Stimulated activated CD8-positive, alpha-beta memory T cell treated with anti-CD3 and anti-CD28 coated beads, Interleukin-4, amount 100 ng/mL, for 4 hours (primary cell): Measurements from ENCODE around the gene GSTA2.
"Not testable (repeated sequence)": the region's sequence is repeated elsewhere in the genome, so short reads cannot be mapped to it uniquely, and the experiment has no call there.

Experiments
- DNase-seq, 2 donors: peaks; one replicate each; pipeline ENCODE4 v3.0.0-alpha.2; 2020; ENCODE audit warnings: low read depth in 2 of 2, low spot score in 1 of 2

GSTA2 gene

DNA sequence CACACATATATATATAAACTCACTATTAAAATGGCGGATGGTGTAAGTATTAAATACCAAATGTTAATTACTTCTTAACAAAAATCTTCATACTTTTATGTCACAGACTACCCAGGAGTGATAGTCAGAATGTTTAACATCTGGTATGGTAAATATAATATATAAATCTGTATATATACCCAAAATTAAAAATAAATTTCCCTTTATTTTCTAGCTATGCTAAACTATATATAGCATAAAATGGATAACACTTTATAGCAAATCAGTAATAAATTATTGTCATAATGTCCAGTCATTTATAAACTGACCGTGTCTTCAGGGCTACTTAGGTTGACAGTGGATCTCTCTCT lies 37.1 kb downstream of the GSTA2 start:
- DNase-seq, result no peak

DNA sequence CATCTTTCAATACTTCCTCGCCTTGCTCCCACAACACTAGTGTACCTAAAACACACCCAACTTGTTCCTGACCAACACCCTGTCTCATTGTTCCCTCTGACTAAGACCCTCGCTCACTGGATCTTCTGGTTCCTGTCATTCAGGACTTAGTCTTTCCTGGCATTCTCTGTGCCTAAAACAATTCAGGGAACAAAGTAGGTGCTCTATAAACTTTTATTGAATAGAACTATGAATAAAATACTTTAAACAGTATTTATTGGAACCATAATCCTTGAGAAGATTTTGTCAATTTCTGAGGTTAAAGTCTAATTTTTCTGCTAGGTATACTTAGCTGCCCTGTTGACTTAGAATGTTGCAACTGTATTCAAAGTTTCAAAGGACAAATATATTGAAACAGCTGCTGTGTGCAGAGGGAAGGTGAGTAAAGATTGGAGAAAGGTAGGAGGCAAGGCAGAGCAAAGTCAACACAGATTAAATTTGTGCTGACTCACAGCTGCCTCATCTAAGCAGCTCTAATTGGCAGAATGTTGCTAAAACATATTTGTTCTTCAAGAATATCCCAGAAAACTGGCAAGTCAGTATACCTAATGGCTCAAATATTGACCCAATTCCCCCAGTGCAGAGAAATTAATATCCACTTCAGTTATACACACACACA lies 37.6 kb downstream of the GSTA2 start:
- DNase-seq, result no peak

GRCh38 chr6:52725143-52725534 lies 38.1 kb downstream of the GSTA2 start:
- no peak for DNase-seq

GRCh38 chr6:52724406-52725121 lies 38.7 kb downstream of the GSTA2 start:
- DNase-seq, result no peak

DNA sequence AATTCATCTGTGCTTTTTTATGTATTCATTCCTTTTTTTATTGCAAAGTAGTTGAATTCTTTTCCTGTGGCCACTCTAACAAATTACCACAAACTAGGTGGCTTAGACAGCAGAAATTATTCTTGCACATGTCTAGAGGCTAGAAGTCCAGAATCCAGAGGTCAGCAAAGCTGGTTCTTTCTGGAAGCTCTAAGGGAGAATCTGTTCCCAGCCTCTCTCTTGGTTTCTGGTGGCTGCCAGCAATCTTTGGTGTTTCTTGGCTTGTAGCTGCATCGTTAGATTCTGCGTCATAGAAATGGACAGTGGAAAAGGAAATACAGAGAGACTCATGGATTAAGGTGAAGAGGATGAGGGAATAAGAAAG lies 39.3 kb downstream of the GSTA2 start:
- no peak for DNase-seq

- no peak for DNase-seq
These were observed 43.0 kb downstream of the GSTA2 start for GRCh38 chr6:52720321-52720720.

DNA sequence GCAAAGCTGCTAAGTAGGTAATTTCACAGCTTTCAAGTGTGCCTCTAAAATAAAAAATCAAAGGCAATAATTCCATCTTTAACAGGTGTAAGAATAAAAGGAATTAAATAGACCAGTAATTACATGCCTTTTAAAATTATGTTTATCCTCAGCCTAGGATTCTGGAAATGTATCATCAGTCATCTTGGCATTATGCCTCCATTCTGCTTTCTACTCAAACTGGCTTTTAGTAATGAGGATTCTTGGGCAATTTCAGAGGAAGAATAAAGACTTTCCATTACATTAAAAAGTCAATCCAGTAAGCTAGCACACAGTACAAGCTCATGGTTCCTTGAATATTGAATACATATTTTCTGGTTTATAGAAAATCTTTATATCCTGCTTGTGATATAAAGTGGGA lies 44.7 kb downstream of the GSTA2 start:
- DNase-seq, result no peak

- DNase-seq, result not testable (repeated sequence)
These were observed 48.5 kb downstream of the GSTA2 start for GRCh38 chr6:52714761-52715160.

GRCh38 chr6:52712136-52712535 lies 51.1 kb downstream of the GSTA2 start:
- DNase-seq, result no peak

DNA sequence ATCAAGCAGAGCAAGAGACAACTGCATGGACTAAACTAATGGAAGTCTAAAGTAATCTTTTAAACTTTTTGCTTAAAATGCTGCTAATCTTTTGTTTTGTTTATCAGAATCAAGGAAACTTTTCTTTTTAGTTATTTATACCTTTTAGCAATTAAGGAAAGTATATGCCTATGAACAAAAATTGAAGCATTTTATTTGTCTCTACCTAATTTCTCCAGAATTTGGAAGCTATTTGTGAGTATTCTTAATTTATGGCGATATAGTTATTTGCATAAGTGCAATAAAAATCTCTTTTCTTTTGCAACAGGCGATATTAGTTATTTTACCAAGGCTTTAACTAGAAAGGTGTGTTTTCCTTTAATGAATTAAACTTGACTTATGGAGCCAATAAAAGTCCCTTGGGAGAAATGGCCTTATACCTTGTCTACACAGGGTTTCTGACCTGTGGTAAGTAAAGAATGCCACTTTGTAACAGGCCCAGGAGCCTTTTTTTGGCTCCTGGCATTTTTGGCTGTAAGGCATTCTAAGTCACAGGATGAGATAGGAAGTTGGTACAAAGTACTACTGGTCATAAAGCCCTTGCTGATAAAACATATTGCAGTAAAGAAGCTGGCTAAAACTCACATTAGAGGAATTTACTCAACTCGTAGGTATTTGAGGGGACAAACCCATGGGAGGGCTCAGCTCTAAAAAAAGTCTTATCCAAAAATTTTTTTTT lies 55.2 kb downstream of the GSTA2 start:
- no peak for DNase-seq

DNA sequence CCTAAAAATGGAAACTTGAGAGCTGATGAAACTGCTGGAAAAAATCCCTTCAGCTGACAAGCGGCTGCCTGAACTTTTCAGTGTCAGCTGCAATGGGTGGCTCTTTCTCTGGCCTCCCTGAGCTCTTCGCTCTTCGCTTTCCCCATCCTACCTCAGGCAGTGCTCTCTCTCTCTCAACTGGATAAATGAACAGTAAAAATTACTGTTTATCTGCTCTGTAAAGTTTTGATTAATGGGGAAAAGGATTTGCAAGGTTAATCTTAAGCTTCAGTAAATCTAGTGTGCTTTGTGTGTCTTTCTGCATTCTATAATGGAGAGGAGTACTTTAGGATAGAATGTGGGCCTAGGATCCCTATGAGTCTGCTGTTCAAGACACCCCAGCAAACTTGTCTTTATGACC lies 57.3 kb downstream of the GSTA2 start:
- no peak for DNase-seq

GRCh38 chr6:52704781-52705502 lies 58.3 kb downstream of the GSTA2 start:
- DNase-seq, result not testable (repeated sequence)

- DNase-seq, result no peak
These were observed 59.2 kb downstream of the GSTA2 start for GRCh38 chr6:52704060-52704459.
